Fibroblast of skin of back (primary cell): Measurements from ENCODE around the gene CHD1. TPM values are rescaled to one million over a fixed set of nuclear protein-coding genes. Genes with fewer than 3 reads are reported as not detected.
"Not testable (repeated sequence)": the region's sequence is repeated elsewhere in the genome, so short reads cannot be mapped to it uniquely, and the experiment has no call there.

Experiments used
- DNase-seq: peaks from one replicate; pipeline ENCODE4 v3.0.0-alpha.2; 2013
- polyA plus RNA-seq, 2 experiments: library from polyadenylated mRNA; unstranded; fragments of 120-200 nt; gene quantifications; one replicate each; pipeline ENCODE4 v1.2.1, GENCODE V29; 2013; ENCODE audit not compliant: insufficient read length in 2 of 2

The CHD1 gene
- 21.9 TPM for polyA plus RNA-seq (2013, experiment 1 of 2; ENCODE audit: insufficient read length)
- 16.4 TPM for polyA plus RNA-seq (2013, experiment 2 of 2; ENCODE audit: insufficient read length)

- peak; percentile 97 for DNase-seq
These were observed at the start of gene CHD1 for GRCh38 chr5:98928873-98929709. CHD1 (minus strand) TSS chr5:98929007; CDS start chr5:98926386, 2,621 bp downstream.

- DNase-seq = no peak
These were observed 49.7 kb upstream of the CHD1 start for GRCh38 chr5:98978528-98978927.

DNA sequence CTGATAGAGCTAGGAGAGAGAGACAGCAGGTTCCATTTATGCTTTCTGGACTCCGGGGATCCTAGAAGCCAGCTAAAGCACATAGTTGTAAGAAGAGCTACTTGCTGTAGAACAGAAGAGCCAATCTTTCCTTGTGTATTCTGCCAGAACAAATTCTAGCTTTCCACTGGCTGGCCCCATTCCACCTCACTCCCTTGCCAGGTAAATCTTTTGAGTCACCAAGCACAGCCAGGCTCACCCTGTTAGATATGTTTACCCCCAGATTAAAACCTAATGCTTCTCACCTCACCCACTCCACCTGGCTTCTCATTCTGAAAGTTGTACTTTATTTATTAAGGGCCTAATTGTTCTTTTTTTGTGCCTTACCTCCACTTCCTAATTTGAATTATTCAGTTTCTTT is 48.9 kb upstream of the CHD1 start:
- no peak for DNase-seq

GRCh38 chr5:98975682-98976407 is 47.0 kb upstream of the CHD1 start:
- DNase-seq = no peak

GRCh38 chr5:98975223-98975622 is 46.4 kb upstream of the CHD1 start:
- DNase-seq = no peak

DNA sequence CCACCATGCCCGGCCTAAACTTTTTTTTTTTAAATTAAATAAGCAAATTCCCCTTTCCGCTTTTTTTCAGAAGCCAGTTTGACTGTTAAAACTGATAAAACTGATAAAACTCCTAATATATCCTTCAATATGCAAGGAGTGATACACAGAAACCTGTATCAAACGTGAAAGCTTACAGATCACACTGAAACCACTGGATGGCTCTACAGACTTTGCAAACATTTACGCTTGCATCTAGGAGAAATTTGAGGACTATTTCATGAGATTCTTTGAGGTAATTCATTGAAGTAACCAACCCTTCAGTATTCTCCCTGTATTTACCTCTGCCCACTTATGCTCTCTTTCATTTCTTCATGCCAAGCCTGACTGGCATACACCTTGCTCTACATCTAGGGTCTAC is 40.6 kb upstream of the CHD1 start:
- no peak for DNase-seq

- no peak for DNase-seq
These were observed 39.3 kb upstream of the CHD1 start for GRCh38 chr5:98968056-98968564.

- no peak for DNase-seq
These were observed 36.4 kb upstream of the CHD1 start for GRCh38 chr5:98965226-98965625.

DNA sequence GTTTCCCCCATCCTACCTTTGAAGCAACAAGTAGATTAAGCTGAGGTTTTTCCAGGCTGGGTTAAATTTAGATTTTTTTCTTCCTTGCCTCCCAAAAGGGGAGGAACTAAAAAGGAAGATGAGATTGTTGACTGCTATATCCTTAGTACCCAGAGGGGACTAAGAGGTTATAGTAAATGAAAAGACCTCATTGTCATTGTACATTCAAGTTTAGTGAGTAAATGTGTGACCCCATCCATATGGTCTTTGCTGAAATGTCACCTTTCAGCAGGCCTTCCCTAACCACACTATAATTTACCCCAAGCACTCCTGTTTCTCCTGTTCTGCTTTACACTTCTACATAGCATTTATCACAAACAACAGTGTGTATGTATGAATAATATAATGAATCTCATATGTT is 35.8 kb upstream of the CHD1 start:
- no peak for DNase-seq

DNA sequence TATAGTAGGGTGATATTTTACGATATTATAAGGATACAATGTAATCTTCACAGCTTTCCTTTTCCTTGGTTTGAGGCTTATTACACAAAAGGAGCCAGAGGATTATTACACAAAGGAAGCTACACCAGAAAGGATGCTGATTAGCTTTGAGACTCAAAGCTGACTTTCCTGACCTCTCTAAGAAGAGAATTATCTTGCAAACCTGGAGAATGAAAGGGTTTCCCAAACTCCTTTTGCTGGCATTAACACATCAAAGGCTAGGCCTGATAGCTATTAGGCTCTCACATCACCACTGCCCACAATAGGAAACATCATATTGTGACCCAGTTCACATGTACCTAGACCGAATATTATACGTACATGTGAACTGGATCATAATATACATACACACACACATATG is 34.2 kb upstream of the CHD1 start:
- no peak for DNase-seq

GRCh38 chr5:98962587-98962986 is 33.8 kb upstream of the CHD1 start:
- DNase-seq = no peak

- DNase-seq = no peak
These were observed 33.0 kb upstream of the CHD1 start for GRCh38 chr5:98961665-98962344.

- no peak for DNase-seq
These were observed 28.5 kb upstream of the CHD1 start for GRCh38 chr5:98957307-98957706.

DNA sequence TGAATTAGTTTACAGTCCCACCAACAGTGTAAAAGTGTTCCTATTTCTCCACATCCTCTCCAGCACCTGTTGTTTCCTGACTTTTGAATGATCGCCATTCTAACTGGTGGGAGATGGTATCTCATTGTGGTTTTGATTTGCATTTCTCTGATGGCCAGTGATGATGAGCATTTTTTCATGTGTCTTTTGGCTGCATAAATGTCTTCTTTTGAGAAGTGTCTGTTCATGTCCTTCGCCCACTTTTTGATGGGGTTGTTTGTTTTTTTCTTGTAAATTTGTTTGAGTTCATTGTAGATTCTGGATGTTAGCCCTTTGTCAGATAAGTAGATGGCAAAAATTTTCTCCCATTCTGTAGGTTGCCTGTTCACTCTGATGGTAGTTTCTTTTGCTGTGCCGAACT is 27.1 kb upstream of the CHD1 start:
- not testable (repeated sequence) for DNase-seq

- DNase-seq = not testable (repeated sequence)
These were observed 26.7 kb upstream of the CHD1 start for GRCh38 chr5:98955471-98955870.

DNA sequence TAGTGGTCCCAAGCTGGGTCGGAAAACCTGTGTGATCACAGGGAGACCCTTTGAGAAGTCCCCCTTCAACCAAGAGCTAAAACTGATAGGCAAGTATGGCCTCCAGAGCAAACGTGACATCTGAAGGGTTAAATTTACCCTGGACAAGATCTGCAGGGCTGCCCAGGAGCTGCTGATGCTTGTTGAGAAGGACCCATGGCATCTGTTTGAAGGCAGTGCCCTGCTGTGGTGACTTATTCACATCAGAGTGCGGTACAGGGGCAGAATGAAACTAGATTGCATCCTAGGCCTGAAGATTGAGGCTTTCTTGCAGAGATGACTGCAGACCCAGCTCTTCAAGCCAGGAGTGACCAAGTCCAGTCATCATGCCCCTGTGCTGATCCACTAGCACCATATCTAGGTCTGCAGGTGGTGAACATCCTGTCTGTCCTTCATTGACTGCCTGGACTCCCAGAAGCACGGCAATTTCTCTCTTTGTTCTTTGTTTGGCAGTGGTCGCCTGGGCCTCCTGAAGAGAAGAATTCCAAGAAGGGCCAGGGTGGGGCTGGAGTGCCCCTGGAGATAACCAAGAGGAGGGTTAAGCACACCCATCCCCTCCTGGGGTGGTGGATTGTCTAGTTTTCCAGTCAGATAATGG is 25.7 kb upstream of the CHD1 start:
- no peak for DNase-seq

DNA sequence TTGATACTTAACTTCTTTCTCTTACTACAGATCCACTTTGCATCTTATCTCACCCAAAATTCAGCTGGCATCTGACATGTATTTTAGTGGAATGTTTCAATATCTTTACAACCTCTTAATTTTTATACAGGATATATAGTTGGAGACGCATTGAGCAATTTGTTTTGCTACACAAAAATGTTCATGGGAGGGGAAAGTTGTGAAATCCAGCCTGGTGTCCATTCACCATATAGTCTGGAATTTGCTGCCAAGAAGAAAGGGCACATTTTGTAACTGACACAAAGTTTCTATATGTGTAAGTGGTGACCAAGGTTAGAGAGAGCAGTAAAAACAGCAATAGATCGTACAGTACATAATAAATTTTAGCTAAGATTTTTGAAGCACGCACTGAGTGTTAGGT is 14.0 kb upstream of the CHD1 start:
- no peak for DNase-seq

DNA sequence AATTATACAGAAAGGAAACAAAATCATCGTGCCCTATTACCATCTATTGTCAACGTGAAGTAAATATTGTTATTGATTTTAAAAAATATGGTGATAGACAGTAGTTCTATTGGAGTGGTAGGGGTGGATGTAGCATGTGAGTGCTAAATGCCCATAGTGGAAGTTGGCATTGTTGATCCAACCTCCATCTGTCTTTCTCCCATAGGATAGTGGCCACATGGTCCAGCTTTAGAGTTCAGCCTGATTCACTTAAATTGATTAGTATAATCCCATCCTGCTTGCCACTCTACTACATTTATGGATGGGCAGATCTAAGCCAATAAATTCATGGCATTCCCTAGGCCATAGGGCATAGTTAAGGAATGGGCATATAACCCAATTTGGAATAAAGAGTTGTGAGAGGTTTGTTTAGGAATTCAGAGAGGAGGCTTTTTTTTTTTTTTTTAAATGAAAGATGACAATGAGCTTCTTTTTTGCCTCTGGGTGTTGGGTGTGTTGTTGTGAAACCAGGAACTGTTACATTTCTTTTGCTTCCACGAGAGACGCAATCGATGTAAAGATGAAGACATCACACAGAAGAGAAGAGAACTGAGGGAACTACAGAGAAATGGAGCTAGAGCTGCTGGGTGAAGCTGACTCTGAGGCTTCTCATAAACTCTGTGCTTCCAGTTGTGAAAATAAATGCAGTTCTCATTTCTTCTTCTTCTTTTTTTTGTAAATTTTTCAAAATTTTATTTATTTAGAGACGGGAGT is 12.5 kb upstream of the CHD1 start:
- DNase-seq = no peak

GRCh38 chr5:98940581-98940980 is 11.8 kb upstream of the CHD1 start:
- DNase-seq = peak; percentile 12

DNA sequence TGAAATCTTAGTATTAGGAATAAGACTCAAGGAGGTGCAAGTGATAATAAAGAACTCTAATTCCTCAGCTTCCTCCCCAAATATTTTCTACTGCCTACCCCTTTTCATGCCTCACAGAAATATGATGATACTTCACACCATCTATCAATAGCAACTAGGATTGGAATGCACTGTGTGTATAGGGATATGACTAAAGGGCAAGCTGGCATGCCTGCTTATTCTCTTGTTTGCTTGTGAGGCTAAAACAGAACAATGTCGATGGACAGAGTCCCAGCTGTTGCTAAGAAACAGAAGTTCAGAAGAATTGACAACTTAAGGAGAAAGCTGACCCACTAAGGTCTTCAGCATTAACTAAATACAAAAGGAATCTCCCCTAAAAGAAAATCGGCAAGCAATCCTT is 9.7 kb upstream of the CHD1 start:
- DNase-seq = peak; percentile 51

DNA sequence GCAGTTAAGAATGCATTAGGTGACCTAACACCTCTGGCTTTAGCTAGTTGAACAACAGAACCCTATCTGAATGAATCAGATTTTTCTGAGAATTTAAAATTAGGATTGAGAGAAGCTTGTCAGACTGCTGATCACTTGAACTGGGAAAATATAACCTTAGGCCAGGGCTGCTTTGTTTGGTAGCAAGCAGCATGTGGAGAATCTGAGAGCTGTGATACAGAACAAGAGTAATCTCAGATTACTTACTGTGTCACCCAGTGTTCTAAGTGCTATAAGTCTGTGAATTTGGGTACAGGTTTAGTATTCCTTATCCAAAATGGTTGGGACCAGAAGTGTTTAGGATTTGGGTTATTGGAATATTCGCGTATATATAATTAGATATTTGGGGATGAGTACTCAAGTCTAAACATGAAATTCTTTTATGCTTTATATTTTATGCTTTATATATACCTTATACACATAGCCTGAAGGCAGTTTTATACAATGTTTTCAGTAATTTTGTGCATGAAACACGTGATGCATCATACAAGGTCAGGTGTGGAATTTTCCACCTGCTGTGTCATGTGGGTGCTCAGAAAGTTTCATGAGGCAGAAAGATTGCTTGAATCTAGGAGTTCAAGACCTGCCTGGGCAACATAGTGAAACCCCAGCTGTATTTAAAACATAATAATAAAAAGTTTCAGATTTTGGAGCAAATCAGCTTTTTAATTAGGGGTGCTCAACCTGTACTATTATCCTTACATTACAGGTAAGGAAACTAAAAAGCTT is 8.3 kb upstream of the CHD1 start:
- DNase-seq = no peak
